Thyroid gland (tissue), 4 donors: ENCODE data around the gene AZGP1.
A peak's percentile ranks its signal among the peaks of the same experiment; 100 is the strongest.

Source experiments
- POLR2A ChIP-seq, 2 donors: fragments of 450-650 bp; IDR thresholded peaks; one replicate each; pipeline ENCODE4 v1.6.1; 2017; ENCODE audit warnings: antibody characterized with exemption in 2 of 2, mild to moderate bottlenecking in 2 of 2, moderate library complexity in 1 of 2
- TF ChIP-seq, protein P1 (sequence below), 6 experiments: fragments of 200-600 bp in 3 of 6; fragments of 450-650 bp in 3 of 6; sonication (generic) in 3 of 6; IDR thresholded peaks; one replicate each; pipeline ENCODE4 v1.5.1; 2016 to 2019; ENCODE audit warnings: antibody characterized with exemption in 6 of 6, mild to moderate bottlenecking in 2 of 6, inconsistent platforms in 1 of 6, moderate library complexity in 1 of 6

DNA sequence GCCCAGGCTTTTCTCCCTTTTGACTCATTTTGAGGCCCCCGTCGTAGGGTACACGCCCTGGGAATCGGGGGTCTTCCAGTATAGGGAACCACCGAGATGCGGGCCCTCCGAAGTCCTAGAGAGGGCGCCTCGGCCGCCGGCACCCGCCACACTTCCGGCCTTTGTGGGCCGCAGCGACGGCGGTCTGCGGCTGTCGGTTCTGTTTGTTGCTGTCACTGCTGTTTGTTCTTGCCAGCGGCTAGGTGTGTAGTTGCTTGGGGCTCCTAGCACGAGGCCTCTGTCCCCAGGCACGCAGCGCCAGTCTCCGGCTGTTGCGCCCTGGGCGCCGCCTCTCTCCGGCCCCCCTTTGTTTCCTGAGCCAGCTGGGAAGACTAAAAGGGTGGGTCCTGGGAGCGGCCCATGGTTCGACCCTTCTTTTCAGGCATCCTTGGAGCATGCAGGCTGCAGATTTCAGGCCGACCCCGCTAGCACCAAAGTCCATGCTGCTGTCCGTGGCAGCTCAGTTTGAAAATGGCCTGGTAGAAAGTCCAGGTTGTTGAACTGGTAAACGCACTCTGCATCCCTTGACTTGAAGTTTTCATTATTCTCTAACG lies 21.8 kb upstream of the AZGP1 start:
- TF ChIP-seq, protein P1, sequence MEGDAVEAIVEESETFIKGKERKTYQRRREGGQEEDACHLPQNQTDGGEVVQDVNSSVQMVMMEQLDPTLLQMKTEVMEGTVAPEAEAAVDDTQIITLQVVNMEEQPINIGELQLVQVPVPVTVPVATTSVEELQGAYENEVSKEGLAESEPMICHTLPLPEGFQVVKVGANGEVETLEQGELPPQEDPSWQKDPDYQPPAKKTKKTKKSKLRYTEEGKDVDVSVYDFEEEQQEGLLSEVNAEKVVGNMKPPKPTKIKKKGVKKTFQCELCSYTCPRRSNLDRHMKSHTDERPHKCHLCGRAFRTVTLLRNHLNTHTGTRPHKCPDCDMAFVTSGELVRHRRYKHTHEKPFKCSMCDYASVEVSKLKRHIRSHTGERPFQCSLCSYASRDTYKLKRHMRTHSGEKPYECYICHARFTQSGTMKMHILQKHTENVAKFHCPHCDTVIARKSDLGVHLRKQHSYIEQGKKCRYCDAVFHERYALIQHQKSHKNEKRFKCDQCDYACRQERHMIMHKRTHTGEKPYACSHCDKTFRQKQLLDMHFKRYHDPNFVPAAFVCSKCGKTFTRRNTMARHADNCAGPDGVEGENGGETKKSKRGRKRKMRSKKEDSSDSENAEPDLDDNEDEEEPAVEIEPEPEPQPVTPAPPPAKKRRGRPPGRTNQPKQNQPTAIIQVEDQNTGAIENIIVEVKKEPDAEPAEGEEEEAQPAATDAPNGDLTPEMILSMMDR (IDR thresholded peaks at IDR 0.05): peak in 3 of 6 experiments; percentile 11 to 46 (median 26)
- peak; percentile 1 to 26 for TF ChIP-seq POLR2A (IDR thresholded peaks at IDR 0.05)
